HEK293 (cell line): ENCODE measurements around the gene AKR1B15.

ENCODE experiments used
- ZNF23 ChIP-seq: fragments of 450-650 bp; formaldehyde crosslinking; IDR thresholded peaks from 2 replicates; pipeline ENCODE4 v1.5.1; 2016; ENCODE audit warnings: missing biosample characterization, missing genetic modification characterization, borderline replicate concordance
- ZNF621 ChIP-seq: fragments of 450-650 bp; formaldehyde crosslinking; IDR thresholded peaks from 2 replicates; pipeline ENCODE4 v1.5.1; 2017; ENCODE audit warnings: missing biosample characterization, missing genetic modification characterization
- ZNF629 ChIP-seq: fragments of 450-650 bp; formaldehyde crosslinking; IDR thresholded peaks from 2 replicates; pipeline ENCODE4 v1.5.1; 2017; ENCODE audit warnings: missing biosample characterization, missing genetic modification characterization
- TF ChIP-seq, protein P1 (sequence below): fragments of 450-650 bp; formaldehyde crosslinking; IDR thresholded peaks from 2 replicates; pipeline ENCODE4 v1.5.1; 2016; ENCODE audit warnings: missing biosample characterization, missing genetic modification characterization

DNA sequence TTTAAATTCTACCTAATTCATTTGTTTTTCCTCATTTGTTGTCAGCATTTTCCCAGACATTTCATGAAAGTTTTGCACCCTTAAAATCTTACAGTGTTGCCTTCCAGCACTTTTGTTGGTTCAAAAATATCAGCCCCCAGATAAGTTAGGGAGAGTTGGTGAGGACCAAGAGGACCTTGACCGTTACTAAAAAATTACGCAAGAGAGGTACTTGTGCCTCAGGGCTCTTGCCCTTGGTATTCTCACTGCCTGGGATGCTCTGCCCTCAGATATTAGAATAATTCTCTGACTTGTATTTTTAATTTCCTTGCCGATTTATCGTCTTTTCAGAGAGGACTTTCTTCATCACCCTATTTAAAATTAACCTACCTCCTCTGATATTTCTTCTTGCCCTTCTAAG is 3.5 kb upstream of the AKR1B15 start:
- TF ChIP-seq ZNF621 (tag by site-specific recombination) (no peak), ZNF23 (tag by site-specific recombination) (no peak), ZNF629 (tag by site-specific recombination) (no peak)
- TF ChIP-seq, protein P1, sequence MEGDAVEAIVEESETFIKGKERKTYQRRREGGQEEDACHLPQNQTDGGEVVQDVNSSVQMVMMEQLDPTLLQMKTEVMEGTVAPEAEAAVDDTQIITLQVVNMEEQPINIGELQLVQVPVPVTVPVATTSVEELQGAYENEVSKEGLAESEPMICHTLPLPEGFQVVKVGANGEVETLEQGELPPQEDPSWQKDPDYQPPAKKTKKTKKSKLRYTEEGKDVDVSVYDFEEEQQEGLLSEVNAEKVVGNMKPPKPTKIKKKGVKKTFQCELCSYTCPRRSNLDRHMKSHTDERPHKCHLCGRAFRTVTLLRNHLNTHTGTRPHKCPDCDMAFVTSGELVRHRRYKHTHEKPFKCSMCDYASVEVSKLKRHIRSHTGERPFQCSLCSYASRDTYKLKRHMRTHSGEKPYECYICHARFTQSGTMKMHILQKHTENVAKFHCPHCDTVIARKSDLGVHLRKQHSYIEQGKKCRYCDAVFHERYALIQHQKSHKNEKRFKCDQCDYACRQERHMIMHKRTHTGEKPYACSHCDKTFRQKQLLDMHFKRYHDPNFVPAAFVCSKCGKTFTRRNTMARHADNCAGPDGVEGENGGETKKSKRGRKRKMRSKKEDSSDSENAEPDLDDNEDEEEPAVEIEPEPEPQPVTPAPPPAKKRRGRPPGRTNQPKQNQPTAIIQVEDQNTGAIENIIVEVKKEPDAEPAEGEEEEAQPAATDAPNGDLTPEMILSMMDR (tag by site-specific recombination) = no peak
